H1 (cell line): ENCODE measurements around the gene ALAS1. TPM values are rescaled to one million over a fixed set of nuclear protein-coding genes. Genes with fewer than 3 reads are reported as not detected.
A peak's percentile ranks its signal among the peaks of the same experiment; 100 is the strongest.

Experiments used
- ASH2L ChIP-seq: fragments of 200-600, 300-600 bp; sonication (generic); IDR thresholded peaks from one replicate; pipeline ENCODE4 v1.7.1; 2017; ENCODE audit warnings: low read length
- CHD7 ChIP-seq: fragments of 300-600 bp; sonication (generic); IDR thresholded peaks from 2 replicates; pipeline ENCODE4 v1.7.1; 2012; ENCODE audit warnings: low read length, moderate library complexity, mild to moderate bottlenecking, inconsistent platforms; ENCODE audit not compliant: insufficient replicate concordance
- EP300 ChIP-seq, 2 experiments: IDR thresholded peaks; 1 replicate in 1 of 2; 2 replicates in 1 of 2; pipeline ENCODE4 v1.6.1; 2011 to 2012; ENCODE audit warnings: low read depth in 2 of 2, low read length in 2 of 2, mild to moderate bottlenecking in 2 of 2, borderline replicate concordance in 1 of 2, inconsistent platforms in 1 of 2, moderate library complexity in 1 of 2
- NRF1 ChIP-seq: IDR thresholded peaks from 2 replicates; pipeline ENCODE4 v1.6.1; 2011; ENCODE audit warnings: mild to moderate bottlenecking, low read depth, low read length, improper control_type of control experiment
- POLR2A ChIP-seq, 2 experiments: IDR thresholded peaks; 1 replicate in 1 of 2; 2 replicates in 1 of 2; pipeline ENCODE4 v1.6.1; 2011; ENCODE audit warnings: low read depth in 2 of 2, low read length in 2 of 2, mild to moderate bottlenecking in 2 of 2; ENCODE audit errors: control extremely low read depth in 1 of 2
- RBBP5 ChIP-seq: IDR thresholded peaks from 2 replicates; pipeline ENCODE4 v1.7.1; 2012; ENCODE audit warnings: low read depth, mild to moderate bottlenecking, inconsistent platforms, low read length, moderate library complexity, borderline replicate concordance
- RXRA ChIP-seq: IDR thresholded peaks from 2 replicates; pipeline ENCODE4 v1.6.1; 2011; ENCODE audit warnings: low read depth, mild to moderate bottlenecking, low read length, moderate library complexity; ENCODE audit not compliant: insufficient read depth
- SAP30 ChIP-seq: fragments of 300-600 bp; sonication (generic); IDR thresholded peaks from 2 replicates; pipeline ENCODE4 v1.7.1; 2012; ENCODE audit warnings: low read length, moderate library complexity, mild to moderate bottlenecking, inconsistent platforms; ENCODE audit not compliant: insufficient read depth, insufficient replicate concordance
- SIN3A ChIP-seq, 2 experiments: IDR thresholded peaks in 1 of 2; conservative IDR thresholded peaks in 1 of 2; 2 replicates each; pipeline ENCODE4 v1.6.1; 2011 to 2012; ENCODE audit warnings: low read length in 2 of 2, improper control_type of control experiment in 1 of 2, low read depth in 1 of 2, mild to moderate bottlenecking in 1 of 2
- TAF1 ChIP-seq: IDR thresholded peaks from 2 replicates; pipeline ENCODE4 v1.6.1; 2011; ENCODE audit warnings: mild to moderate bottlenecking, low read depth, low read length
- polyA plus RNA-seq, 7 experiments: library from polyadenylated mRNA; depleted of rRNA in 3 of 7; stranded (reverse) in 5 of 7; unstranded in 2 of 7; fragments of >200 nt in 5 of 7; fragments of 200-250 nt in 2 of 7; gene quantifications; 1 replicate in 5 of 7; 2 replicates in 1 of 7; 4 replicates in 1 of 7; pipeline versions ENCODE4 v1.2.1 to v1.2.3, GENCODE V29; 2011 to 2013; ENCODE audit warnings: missing spikeins in 2 of 7, mixed read lengths in 2 of 7
- total RNA-seq: library from RNA; stranded (reverse); fragmentation: NEBNext Ultra II Directional; extraction: Animal tissue kit (Norgen Biotek cat#: 25700); gene quantifications from 2 replicates; pipeline ENCODE4 v1.2.1, GENCODE V29; 2021

The ALAS1 gene
- total and polyA plus RNA-seq, 2 of the 8 experiments (the other 6 are each of a cell fraction or from before 2014, with no cell fraction given): 45.9 to 84.4 TPM

- no peak for TF ChIP-seq CHD7
- TF ChIP-seq NRF1: no peak
- TF ChIP-seq ASH2L: no peak
- TF ChIP-seq EP300 (IDR thresholded peaks at IDR 0.05; ENCODE audit: borderline replicate concordance in 1 of 2, low read depth in 2 of 2, low read length in 2 of 2): no peak
- TF ChIP-seq RBBP5: no peak
- 0 out of 3 replicates have a peak, but pooled peaks of 1 of the 2 experiments have one; percentile 10 for TF ChIP-seq POLR2A (IDR thresholded peaks at IDR 0.05; ENCODE audit: control extremely low read depth in 1 of 2, low read depth in 2 of 2, low read length in 2 of 2)
- TF ChIP-seq TAF1: no peak
- peak; percentile 82 to 84; a peak in 3 of 4 replicates for TF ChIP-seq SIN3A (conservative IDR thresholded peaks at IDR 0.05 in 1 of 2, IDR thresholded peaks at IDR 0.05 in 1 of 2; ENCODE audit: low read depth in 1 of 2, low read length in 2 of 2)
- peak; percentile 91 for TF ChIP-seq SAP30
- TF ChIP-seq RXRA: no peak
These were observed 44.4 kb upstream of the ALAS1 start (continued) for GRCh38 chr3:52153389-52154096.
